GM18499 (cell line): ENCODE results near the gene PER2.
A peak's percentile ranks its signal among the peaks of the same experiment; 100 is the strongest.
"Not testable (repeated sequence)": the region's sequence is repeated elsewhere in the genome, so short reads cannot be mapped to it uniquely, and the experiment has no call there.

ENCODE experiments used
- ATAC-seq: cut with Tn5 transposase; IDR thresholded peaks from one replicate; pipeline ENCODE4 v1.9.1; 2021; ENCODE audit warnings: moderate number of reproducible peaks; ENCODE audit not compliant: insufficient read depth, unreplicated experiment

PER2 gene

DNA sequence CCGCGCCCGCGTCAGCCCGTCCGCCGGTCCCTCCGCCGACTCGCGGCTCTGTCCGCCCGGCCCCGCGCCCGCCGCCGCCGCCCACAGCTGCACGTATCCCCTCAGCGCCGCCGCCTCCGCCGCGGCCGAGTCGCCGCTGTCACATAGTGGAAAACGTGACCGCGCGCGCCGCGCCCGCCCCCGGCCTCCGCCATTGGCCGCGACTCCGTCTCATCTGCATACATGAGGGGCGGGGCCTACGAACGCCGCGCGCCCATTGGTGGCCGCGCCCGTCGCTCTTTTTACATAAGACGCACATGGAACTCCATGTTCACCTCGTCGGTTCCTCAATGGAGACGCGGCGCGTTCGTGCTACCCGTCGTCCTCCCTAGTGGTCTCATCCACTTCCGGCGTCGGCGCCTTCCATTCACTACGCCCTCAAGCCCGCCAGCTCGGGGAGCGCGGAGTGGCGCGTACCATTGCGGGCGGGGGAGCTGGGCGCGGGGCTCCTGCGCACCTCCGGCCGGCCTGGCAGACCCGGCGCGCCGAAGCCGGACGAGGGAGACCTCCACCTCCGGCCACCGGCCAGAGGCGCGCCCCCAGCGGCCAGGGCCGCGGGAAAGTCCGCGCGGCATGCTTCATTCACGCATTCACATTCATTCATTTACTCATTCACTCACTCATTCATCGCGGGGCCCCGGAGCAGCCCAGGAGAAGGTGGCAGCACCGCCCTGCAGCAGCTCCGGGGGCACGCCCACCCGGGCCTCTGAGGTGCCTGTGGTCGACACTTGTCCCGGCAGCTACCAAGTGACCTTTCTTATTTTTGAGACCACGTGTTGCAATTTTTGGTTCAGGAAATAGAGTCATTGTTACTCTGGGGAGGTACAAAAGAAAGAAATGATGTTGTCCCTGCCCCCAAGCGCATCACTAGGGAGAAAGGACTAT is 502 bp upstream of the PER2 start:
- ATAC-seq: peak; percentile 57

DNA sequence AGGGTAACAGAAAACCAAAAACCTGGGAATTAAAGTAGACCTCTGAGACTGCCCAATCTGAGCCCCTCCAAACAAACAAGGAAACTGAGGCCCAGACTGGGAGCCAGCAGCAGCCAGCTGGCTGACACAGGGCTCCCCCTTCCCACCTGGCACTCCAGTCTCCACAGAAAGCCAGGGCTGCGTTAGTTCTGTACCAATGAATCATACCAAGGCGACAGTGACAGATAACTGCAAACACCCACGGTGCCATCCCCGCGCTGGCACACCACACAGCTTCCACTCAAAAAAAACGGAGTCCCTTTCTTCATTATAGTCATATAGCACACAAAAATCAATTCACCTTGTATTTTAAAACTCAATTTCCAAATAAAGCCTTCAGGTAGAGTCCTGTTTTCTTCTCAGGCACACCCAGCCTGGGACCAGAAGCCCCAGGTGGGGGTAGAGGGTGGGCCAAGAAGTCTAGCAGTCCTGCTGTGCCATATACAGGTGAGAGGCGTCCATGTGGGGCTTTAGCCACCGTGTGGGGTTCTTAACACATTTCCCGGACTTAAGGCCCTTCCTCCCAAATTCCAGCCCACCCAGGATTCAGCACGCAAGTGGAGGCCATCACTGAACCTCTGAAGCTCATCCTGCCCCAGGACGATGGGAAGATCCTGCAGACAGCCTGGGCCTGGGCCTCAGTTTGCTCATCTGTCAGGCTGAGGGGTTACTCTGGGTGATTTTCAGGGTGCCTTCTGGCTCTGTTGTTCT is 1.2 kb downstream of the PER2 start:
- no peak for ATAC-seq

DNA sequence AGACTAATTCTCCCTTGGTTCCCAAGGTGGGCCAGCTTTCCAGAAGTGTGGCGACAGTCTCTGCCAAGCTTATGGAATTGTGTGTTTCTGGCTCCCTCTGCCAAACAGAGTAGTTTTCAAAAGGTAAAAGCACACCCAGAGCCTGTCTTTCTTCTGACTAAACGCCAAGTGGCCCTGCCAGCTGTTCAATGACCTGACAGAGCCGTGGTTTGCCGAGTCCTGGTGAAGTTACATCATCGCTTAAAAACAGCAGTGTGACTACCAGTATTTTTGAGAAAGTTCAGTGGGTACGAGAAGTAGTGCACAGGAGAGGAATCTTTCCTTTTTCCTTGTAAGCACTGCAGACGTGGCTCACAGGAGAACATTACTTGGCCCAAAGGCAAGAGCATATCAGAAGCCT is 1.9 kb downstream of the PER2 start:
- no peak for ATAC-seq

DNA sequence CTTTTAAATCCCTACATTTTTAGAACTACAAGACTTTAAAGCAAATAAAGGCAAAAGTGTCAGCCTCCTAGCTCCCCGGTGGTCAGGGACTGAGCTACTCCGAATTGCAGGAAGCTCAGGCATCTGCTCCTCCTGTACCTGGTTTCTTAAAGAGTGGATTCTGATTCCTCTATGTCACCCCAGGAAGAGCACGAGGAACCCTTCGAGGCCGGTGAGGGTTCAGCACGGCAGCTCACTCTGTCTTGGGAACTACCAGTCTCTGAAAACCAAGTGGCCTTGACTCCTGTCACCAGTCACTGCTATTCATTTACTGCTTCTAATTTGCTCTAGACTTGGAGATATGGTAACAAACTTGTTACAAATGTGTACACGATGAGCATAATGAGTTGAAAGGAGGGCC is 2.3 kb downstream of the PER2 start:
- ATAC-seq: no peak

DNA sequence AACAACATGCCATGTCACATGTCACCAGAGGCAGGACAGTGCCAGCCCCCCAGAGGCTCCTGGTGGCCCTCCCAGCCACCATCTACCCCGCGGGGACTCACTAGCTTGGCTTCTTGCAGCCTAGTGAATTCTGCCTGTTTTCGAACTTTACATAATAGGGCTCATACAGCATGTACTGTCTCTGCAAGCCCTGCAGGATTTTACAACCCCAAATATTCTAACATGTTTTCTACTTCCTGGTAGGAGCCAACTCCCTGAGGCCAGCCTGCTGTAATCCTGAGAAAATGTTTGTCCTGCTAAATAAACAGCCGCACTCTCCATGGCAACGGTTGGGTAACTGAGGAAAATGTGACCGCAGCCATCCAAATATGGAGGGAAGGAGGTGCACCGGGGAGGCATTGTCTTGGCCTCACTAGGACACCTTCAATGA is 2.7 kb downstream of the PER2 start:
- ATAC-seq: no peak

DNA sequence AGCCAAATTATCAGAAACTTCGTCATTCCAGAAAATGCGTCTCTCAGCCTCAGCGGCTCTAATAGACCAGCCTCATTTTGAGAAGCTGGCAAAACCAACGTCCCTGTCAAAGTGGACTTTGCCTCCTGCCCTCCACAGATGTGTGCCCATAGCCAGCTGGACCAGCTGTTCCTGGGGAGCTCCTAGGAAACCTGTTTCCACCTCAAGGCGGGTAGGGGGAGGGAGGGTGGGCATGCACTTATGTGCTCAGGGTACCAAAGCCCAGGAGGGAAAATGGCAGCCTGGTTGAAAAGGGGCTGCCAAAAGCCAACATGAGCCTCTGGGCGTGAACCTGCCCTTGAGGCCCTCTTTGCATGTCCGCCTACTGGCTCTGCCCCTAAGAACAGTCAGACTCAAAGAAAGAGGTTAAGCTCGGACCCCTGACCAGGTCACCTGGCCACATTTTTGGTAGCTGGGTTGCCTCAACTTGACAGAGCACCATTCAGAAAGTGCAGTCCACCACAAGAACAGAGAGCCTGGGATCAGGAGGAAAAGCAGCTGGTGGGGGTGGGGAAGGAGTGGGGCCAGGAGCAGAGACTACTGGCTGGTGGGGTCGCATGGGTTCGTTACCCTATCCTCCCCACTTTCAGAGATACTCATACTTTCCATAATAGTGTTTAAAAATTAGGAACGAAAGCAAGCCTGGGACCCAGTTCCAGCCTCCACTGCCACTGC is 3.5 kb downstream of the PER2 start:
- no peak for ATAC-seq

DNA sequence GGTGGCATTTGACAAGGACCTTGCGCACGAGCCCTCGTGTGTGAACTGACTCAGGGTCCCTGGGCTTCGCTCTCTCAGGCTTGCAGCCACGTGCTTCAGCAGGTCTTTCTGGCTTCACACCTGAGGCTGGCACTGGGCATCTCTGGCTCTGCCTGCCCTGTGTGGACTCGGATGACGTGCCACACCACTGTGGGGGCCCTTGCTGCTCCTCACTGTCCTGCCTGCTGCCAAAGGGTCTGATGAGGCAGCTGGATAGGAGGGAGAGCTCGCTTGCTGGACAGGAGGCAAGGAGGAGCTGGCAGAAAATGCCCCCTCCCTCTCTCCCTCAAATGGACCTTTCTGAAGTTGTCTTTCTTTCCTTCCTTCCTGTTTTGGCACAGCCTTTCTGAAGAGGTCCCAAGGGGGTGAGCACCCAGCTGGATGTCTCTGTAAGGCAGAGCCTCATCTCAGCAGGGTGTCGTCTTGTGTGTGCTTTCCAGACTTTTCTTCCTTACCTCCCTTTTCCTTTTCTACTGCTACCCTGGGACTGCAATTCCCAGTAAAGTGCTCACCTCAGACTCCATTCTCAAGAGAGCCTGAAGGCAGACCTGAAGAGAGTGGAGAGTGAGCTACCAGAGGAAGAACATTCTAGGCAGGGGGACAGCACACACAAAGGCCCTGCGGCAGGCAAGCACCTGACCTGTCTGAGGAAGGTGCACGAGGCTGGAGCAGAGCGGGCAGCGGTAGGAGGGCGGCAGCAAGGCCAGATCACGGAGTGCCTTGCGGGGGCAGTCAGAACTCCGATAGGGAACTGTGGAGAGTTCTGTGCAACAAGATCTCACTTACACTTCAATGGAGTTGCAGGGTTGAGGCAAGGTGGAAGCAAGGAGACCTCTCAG is 5.3 kb downstream of the PER2 start:
- no peak for ATAC-seq

DNA sequence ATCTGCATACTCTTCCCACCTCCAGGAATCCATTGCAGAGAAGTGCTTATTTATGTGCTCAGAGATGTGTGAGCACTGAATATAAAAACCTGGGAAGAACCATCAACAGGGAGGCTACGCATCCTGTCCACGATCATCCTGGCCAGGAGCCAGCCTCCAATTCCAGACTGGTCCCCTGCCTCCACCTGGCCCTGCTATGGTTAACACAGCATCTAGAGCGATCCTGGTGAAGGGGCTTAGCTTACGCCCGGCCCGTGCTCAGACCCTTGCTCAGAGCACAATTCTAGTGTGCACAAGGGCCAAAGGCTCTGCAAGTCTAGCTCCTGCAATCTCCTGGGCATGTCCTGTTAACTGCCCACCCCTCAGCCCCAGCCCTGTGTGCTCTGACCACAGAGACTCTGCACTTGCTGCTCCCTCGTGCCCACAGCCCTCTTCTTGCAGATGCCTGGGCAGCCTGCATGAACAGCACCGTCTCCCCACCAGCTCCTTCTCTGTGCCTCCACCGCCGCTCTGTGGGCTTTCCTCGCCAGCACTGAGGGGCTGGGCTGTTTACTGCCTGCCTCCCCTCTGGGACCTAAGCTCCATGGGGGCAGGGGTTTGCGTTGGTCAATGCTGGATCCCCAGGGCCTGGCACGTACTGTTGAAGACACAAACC is 6.5 kb downstream of the PER2 start:
- no peak for ATAC-seq

DNA sequence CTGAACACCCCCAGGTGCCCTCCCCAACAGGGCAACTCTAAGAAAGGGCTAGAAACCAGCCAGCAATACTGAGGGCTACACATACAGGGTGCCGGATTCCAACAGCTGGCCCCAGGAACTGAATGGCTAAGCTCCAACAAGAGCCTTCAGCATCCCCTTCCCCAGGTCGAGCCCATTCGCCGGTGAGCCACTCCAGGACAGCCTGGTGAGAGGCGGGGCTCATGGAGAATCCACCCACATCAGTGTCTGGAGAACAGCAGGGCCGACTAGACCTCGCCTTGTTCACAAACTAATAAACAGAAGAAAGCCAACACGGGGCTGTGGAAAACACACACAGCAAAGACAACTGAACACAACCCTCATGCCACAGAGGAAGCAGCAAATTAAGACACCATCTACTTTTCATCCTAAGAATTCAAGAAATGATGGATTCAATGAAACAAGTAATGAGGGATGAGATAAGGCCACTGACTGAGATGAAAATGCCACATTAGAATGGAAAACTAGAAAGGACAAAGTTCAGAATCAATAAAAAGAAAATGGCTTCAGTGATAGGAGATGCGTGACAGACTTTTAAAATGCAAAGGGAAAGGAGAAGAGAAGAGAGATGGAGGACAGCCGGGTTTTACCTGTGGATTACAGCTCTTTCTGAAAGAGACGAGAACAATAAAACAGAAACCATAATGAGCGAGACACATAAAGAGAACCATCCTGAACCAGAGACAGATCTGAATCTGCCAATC is 8.2 kb downstream of the PER2 start:
- no peak for ATAC-seq

DNA sequence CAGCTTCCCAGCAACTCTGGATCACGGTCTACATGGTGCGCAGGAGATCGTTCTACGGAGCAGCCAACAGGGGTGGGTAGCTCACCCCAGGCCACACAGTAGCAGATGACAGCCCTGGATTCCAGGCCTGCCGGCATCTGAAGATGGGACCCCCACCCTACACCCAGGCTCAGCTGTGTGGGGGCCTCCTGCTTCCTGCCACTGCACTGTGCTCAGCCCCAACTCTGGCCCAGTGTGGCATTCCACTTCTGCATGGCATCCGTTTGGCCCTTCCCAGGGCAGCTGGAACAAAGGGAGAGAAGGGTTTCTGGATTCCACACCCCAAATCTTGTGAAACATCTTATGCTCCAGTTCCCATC is 9.1 kb downstream of the PER2 start:
- no peak for ATAC-seq

DNA sequence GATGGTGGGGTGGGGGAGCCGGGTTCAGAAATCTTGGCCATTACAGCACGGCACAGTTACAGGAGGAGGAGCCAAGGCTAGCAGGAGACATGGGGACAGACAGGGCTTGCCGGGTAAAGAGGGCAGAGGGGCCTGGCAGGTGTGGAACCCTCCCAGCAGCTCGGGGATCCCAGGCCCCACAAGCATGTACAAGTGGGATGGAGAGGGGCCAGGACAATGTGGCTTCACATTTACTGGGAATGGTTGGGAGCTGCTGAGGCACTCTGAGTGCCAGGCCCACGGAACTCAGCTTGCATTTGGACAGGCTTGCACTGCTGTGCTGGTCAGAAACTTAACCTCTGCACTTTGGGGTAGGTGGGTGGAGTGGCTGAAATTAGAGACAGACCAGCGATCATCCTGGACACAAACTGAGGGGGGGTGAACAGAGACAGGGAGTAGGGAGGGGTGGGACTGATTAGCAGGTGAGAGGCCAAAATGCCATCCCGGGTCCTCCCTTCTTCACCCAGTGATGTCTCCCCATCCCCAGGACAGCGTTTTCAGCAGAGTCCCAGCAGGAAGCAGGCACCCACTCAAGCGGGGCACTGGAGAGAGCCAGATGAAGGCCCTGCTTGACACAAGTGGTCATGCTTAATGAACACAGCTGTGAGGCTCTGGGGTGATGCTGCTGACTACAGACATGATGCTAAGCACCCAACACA is 9.6 kb downstream of the PER2 start:
- ATAC-seq: no peak

DNA sequence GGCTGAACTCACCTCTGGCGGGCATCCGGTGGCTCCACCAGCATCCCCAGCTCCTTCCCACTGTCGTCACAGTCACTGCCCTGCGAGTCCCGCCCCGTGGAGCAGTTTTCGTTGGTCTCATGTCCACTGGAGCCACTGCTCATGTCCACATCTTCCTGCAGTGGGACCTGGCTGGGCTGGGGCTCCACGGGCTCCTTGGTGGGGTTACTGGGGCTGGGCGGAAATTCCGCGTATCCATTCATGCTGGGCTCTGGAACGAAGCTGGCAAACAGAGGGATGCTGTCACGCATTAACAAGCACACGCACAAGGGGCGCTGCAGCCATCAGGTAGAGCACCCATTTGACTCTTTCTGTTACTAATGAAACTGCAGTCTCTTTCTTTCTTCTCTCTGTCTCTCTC is 10.7 kb downstream of the PER2 start:
- ATAC-seq: no peak

DNA sequence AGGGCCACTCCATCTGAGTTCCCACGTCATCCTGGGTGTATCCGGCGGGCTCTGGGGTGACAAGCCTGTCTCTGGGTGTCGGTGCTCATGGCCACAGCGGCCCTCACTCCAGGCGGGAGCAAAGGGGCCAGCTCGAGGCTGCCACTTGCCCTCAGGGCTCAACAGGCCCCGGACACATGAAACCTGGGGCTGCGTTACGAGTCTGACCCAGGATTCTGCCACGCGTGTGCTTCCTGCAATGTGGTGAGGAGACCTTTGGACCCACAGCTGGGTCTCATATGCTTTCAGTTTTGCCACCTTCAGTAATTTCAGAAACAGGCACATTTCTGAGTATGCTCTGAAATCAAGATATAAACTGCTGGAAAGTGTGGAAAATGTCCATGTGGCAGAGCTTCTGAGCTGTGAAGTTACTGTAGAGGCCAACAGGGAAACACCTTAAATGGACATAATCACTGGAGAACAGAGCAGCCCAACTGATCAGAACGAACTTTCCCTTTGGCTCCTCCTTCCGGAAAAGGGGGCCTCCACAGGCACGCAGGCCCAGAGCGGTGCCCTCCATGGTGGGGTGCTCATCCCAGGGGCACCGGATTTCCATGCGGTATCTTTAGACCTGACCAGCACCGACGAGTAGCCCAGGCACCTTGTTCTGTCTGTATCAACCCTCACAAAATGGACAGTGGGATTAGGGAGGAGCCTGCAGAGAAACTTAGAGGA is 14.1 kb downstream of the PER2 start:
- no peak for ATAC-seq

DNA sequence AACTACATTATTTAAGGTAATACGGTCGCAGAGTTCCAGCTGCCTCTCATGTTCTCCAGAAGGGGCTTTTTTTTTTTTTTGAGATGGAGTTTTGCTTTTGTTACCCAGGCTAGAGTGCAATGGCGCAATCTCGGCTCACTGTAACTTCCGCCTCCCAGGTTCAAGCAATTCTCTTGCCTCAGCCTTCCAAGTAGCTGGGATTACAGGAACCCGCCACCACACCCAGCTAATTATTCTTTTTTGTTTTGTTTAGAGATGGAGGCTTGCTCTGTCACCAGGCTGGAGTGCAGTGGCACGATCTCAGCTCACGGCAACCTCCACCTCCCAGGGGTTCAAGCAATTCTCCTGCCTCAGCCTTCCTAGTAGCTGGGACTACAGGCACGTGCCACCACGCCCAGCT is 15.0 kb downstream of the PER2 start:
- not testable (repeated sequence) for ATAC-seq

DNA sequence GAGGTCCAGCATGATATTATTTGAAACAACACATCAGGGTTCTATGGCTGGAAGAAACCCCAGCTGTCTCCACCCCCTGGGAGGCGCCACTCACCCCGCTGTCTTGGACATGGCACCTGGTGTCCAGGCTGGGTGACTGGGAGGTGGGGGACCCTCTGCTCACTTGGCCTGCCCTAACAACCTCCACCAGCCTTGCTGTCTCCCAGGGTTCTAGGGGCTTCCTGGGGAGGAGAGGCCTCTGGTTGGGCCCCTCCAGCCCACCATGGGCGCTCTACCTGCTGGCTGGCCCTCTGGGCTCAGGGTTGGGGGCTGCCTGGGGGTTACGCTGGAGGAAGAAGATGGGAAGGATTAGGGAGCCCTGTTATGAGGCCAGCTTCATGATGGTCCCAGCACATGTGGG is 16.3 kb downstream of the PER2 start:
- no peak for ATAC-seq

DNA sequence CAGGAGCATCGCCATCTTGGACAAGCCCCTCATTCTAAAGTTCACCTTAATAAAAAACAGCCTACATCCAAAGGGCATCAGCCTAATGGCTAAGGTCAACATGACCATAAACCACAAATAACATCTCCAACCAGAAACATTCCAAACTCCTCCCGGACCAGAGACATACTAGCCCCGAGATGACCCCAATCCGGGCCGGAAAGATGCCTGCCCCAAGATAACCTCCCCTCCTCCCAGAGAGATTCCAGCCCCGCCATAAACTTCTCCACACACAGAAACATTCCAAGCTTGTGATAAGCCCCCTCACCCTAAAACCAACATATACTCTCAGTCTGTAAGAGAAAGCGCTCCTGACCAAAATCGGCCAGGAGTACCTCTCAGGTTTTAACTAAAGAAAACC is 16.7 kb downstream of the PER2 start:
- ATAC-seq: not testable (repeated sequence)

DNA sequence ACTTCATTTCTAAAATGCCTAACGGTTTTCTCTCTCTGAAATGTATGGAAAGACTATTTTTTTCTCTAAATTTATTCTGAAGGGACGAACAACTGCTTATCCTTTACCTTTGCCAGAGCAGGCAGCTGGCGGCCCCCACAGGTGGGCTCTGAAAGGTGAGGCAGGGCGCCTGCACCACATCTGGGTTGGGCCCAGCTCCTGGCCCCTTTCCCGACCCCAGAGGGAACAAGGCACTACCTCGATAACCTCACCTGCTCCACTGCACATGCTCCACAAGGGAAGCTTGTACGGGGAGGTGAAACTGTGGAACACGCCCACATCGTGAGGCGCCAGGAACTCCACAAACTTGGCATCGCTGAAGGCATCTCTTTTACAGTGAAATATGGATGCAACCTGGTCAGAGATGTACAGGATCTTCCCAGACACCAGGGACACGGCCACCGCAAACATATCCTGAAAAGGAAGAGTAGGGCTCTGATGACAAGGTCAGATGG is 17.3 kb downstream of the PER2 start:
- no peak for ATAC-seq

DNA sequence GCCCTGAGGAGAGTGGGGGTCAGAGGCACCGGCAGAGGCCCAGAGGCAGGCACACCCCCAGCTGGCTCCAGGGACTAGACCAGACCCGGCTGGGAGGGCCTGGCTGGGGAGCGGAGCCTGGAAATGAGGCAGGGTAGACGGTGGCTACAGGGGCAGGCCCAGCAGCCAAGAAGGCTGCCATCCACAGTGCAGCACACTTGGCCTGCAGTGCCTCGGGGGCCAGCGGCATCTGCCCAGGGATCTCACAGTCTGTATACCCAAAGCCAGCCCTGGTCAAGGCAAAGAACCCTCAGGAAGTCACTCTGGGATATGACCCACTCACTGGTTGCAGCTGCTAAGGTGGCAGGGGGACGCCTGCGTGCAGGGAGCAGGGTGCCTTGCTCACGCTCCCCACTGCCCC is 17.8 kb downstream of the PER2 start:
- no peak for ATAC-seq
